NCI-H2029 treated with DMSO at 0.1 percent for 48 hours (cell line): ENCODE results near the gene RBM34.
"Not testable (repeated sequence)": the region's sequence is repeated elsewhere in the genome, so short reads cannot be mapped to it uniquely, and the experiment has no call there.

Source experiments
- DNase-seq: peaks from one replicate; lab custom pipeline; 2025; lab: John Stamatoyannopoulos, UW

The RBM34 gene

GRCh38 chr1:235160957-235161684, at the start of gene RBM34:
Gene RBM34, minus strand, starts transcription at chr1:235161250. Its CDS starts 24 bp downstream, at chr1:235161226.
- DNase-seq = peak; percentile 68

GRCh38 chr1:235207209-235207565, 46.1 kb upstream of the RBM34 start:
- no peak for DNase-seq

- DNase-seq = no peak
Observed at GRCh38 chr1:235206533-235207208, 45.6 kb upstream of the RBM34 start.

GRCh38 chr1:235205687-235206086, 44.6 kb upstream of the RBM34 start:
- DNase-seq = no peak

- DNase-seq = no peak
Observed at GRCh38 chr1:235203428-235203827, 42.4 kb upstream of the RBM34 start.

- not testable (repeated sequence) for DNase-seq
Observed at GRCh38 chr1:235202447-235202846, 41.4 kb upstream of the RBM34 start.

- DNase-seq = no peak
Observed at GRCh38 chr1:235199441-235199840, 38.4 kb upstream of the RBM34 start.

GRCh38 chr1:235190431-235190830, 29.4 kb upstream of the RBM34 start:
- DNase-seq = no peak

GRCh38 chr1:235187316-235187715, 26.3 kb upstream of the RBM34 start:
- DNase-seq = no peak

GRCh38 chr1:235181561-235182245, 20.7 kb upstream of the RBM34 start:
- DNase-seq = no peak

- no peak for DNase-seq
Observed at GRCh38 chr1:235180916-235181460, 19.9 kb upstream of the RBM34 start.

- DNase-seq = no peak
Observed at GRCh38 chr1:235176486-235176885, 15.4 kb upstream of the RBM34 start.

GRCh38 chr1:235169986-235170385, 8.9 kb upstream of the RBM34 start:
- no peak for DNase-seq

- no peak for DNase-seq
Observed at GRCh38 chr1:235168375-235168774, 7.3 kb upstream of the RBM34 start.

GRCh38 chr1:235161685-235162327, 756 bp upstream of the RBM34 start:
- no peak for DNase-seq

GRCh38 chr1:235160383-235160956, 580 bp downstream of the RBM34 start:
- peak; percentile 22 for DNase-seq

- DNase-seq = not testable (repeated sequence)
Observed at GRCh38 chr1:235159930-235160329, 1.1 kb downstream of the RBM34 start.

- DNase-seq = not testable (repeated sequence)
Observed at GRCh38 chr1:235159284-235159683, 1.8 kb downstream of the RBM34 start.

- no peak for DNase-seq
Observed at GRCh38 chr1:235158680-235159079, 2.4 kb downstream of the RBM34 start.

GRCh38 chr1:235157150-235157549, 3.9 kb downstream of the RBM34 start:
- DNase-seq = no peak

- no peak for DNase-seq
Observed at GRCh38 chr1:235156740-235157139, 4.3 kb downstream of the RBM34 start.

GRCh38 chr1:235156265-235156664, 4.8 kb downstream of the RBM34 start:
- DNase-seq = no peak
